IMR-90 (cell line): Measurements from ENCODE around the gene DDX4. TPM values are rescaled to one million over a fixed set of nuclear protein-coding genes. Genes with fewer than 3 reads are reported as not detected.

Experiments
- ATAC-seq: fragments of 200-7000 bp; cut with Tn5 transposase; 2 replicates; pipeline ENCODE4 v1.9.1; 2020; ENCODE audit warnings: low read depth, mild to moderate bottlenecking, moderate library complexity
- BruUV-seq: library from RNA; stranded (reverse); fragments of 400-500 nt; replicated peaks from 2 replicates; lab custom pipeline; 2021; lab: Mats Ljungman, UMichigan
- CTCF ChIA-PET: fragments of 300-600 bp; formaldehyde crosslinking; extraction: SDS; loops from one replicate; lab custom pipeline; 2021; ENCODE audit warnings: antibody characterized with exemption; lab: Yijun Ruan, JAX
- POLR2A ChIA-PET: fragments of 300-600 bp; sonication (Branson Sonifier 250); formaldehyde crosslinking; loops from one replicate; lab custom pipeline; 2022; ENCODE audit warnings: antibody characterized with exemption; ENCODE audit not compliant: unreplicated experiment; lab: Charles Lee
- DNase-seq: peaks from one replicate; pipeline ENCODE4 v3.0.0; 2013
- H2AFZ ChIP-seq: replicated peaks from 2 replicates; pipeline ENCODE3; 2013; ENCODE audit warnings: low read length, mild to moderate bottlenecking; ENCODE audit not compliant: poor library complexity
- H2AK5ac ChIP-seq: 2 replicates; pipeline ENCODE4 v1.6.1; 2013; ENCODE audit warnings: low read depth, low read length, inconsistent platforms
- H2AK9ac ChIP-seq: replicated peaks from 2 replicates; pipeline ENCODE3; 2013; ENCODE audit warnings: mild to moderate bottlenecking, low read depth, low read length, moderate library complexity; ENCODE audit not compliant: poor library complexity
- H2BK120ac ChIP-seq: 2 replicates; pipeline ENCODE4 v1.6.1; 2013; ENCODE audit warnings: low read depth, low read length, inconsistent platforms
- H2BK15ac ChIP-seq: 3 replicates; pipeline ENCODE4 v1.6.1; 2013; ENCODE audit warnings: low read depth, low read length, inconsistent platforms
- H2BK20ac ChIP-seq: 2 replicates; pipeline ENCODE4 v1.6.1; 2013; ENCODE audit warnings: low read depth, mild to moderate bottlenecking, inconsistent platforms, low read length, moderate library complexity
- H2BK5ac ChIP-seq: 2 replicates; pipeline ENCODE4 v1.6.1; 2013; ENCODE audit warnings: mild to moderate bottlenecking, low read depth, low read length, inconsistent platforms; ENCODE audit not compliant: poor library complexity, severe bottlenecking
- H3K14ac ChIP-seq: replicated peaks from 2 replicates; pipeline ENCODE4 v1.6.1; 2013; ENCODE audit warnings: low read depth, low read length, inconsistent platforms
- H3K18ac ChIP-seq: 2 replicates; pipeline ENCODE4 v1.6.1; 2013; ENCODE audit warnings: low read depth, low read length, control low read depth
- H3K23ac ChIP-seq: 2 replicates; pipeline ENCODE4 v1.6.1; 2013; ENCODE audit warnings: low read depth, low read length, inconsistent platforms
- H3K27ac ChIP-seq: 2 replicates; pipeline ENCODE4 v1.5.1; 2013; ENCODE audit warnings: mild to moderate bottlenecking, control low read depth, low read length; ENCODE audit not compliant: insufficient read depth
- H3K27me3 ChIP-seq: 2 replicates; pipeline ENCODE4 v1.6.1; 2013; ENCODE audit warnings: low read length; ENCODE audit not compliant: control insufficient read depth, insufficient read depth
- H3K36me3 ChIP-seq: 2 replicates; pipeline ENCODE4 v1.6.1; 2013; ENCODE audit warnings: low read length, mixed read lengths; ENCODE audit not compliant: control insufficient read depth, insufficient read depth
- H3K4ac ChIP-seq: 2 replicates; pipeline ENCODE4 v1.6.1; 2013; ENCODE audit warnings: low read depth, low read length, inconsistent platforms
- H3K4me1 ChIP-seq: 2 replicates; pipeline ENCODE4 v1.6.1; 2013; ENCODE audit warnings: low read length, mixed read lengths; ENCODE audit not compliant: control insufficient read depth, insufficient read depth
- H3K4me2 ChIP-seq: 2 replicates; pipeline ENCODE4 v1.6.1; 2013; ENCODE audit warnings: low read depth, mild to moderate bottlenecking, control low read depth, low read length, moderate library complexity
- H3K4me3 ChIP-seq: 2 replicates; pipeline ENCODE4 v1.5.1; 2013; ENCODE audit warnings: low read depth, mild to moderate bottlenecking, control low read depth, low read length, moderate library complexity; ENCODE audit not compliant: insufficient read depth
- H3K56ac ChIP-seq: 2 replicates; pipeline ENCODE4 v1.6.1; 2013; ENCODE audit warnings: low read length, inconsistent platforms; ENCODE audit not compliant: insufficient read depth; ENCODE audit errors: extremely low read depth
- H3K79me1 ChIP-seq, 2 experiments: 2 replicates each; pipeline ENCODE4 v1.6.1; 2013; ENCODE audit warnings: low read length in 2 of 2, inconsistent platforms in 1 of 2, low read depth in 1 of 2
- H3K9ac ChIP-seq: 2 replicates; pipeline ENCODE4 v1.6.1; 2013; ENCODE audit warnings: low read depth, low read length, control low read depth
- H3K9me1 ChIP-seq: 2 replicates; pipeline ENCODE4 v1.6.1; 2013; ENCODE audit warnings: low read length, inconsistent platforms; ENCODE audit not compliant: insufficient read depth
- H3K9me3 ChIP-seq: 2 replicates; pipeline ENCODE4 v1.6.1; 2013; ENCODE audit warnings: low read length; ENCODE audit not compliant: control insufficient read depth, insufficient read depth
- H4K20me1 ChIP-seq: 2 replicates; pipeline ENCODE4 v1.6.1; 2013; ENCODE audit warnings: low read length, inconsistent platforms; ENCODE audit not compliant: insufficient read depth
- H4K5ac ChIP-seq: 2 replicates; pipeline ENCODE4 v1.6.1; 2013; ENCODE audit warnings: mild to moderate bottlenecking, low read depth, low read length, control low read depth
- H4K8ac ChIP-seq, 2 experiments: 2 replicates each; pipeline ENCODE4 v1.6.1; 2013; ENCODE audit warnings: low read depth in 2 of 2, low read length in 2 of 2, control low read depth in 1 of 2, inconsistent platforms in 1 of 2
- H4K91ac ChIP-seq: 2 replicates; pipeline ENCODE4 v1.6.1; 2013; ENCODE audit warnings: low read depth, low read length, inconsistent platforms; ENCODE audit not compliant: insufficient read depth
- CHD1 ChIP-seq: IDR thresholded peaks from 2 replicates; pipeline ENCODE4 v1.6.1; 2012; ENCODE audit warnings: low read depth, low read length, improper control_type of control experiment
- RAD21 ChIP-seq: IDR thresholded peaks from 2 replicates; pipeline ENCODE4 v1.6.1; 2012; ENCODE audit warnings: low read length, improper control_type of control experiment
- WGBS, 2 experiments: methylation state at CpG; one replicate each; pipeline versions ENCODE4 v1.1.5 to v1.1.7; 2013; ENCODE audit warnings: missing lambda C conversion rate in 2 of 2; ENCODE audit not compliant: insufficient read length in 1 of 2; ENCODE audit errors: extremely low coverage in 2 of 2; 5-methylcytosine and 5-hydroxymethylcytosine counted together
- dilution Hi-C: fragments of 300-500 bp; cut with HindIII; formaldehyde crosslinking; loops from one replicate; pipeline ENCODE4 v1.14.3; 2018; ENCODE audit warnings: low sequenced_read_pairs; ENCODE audit not compliant: unreplicated experiment
- in situ Hi-C: fragments of 300-500 bp; cut with MboI; formaldehyde crosslinking; loops from 3 replicates; pipeline ENCODE4 v1.14.3; 2019; ENCODE audit warnings: low sequenced_read_pairs, inconsistent platforms, mixed read lengths
- intact Hi-C: fragments of 100-400 bp; cut with micrococcal nuclease; formaldehyde crosslinking; loops from 2 replicates; pipeline ENCODE4 v1.10.0; 2022
- polyA plus RNA-seq, 3 experiments: library from polyadenylated mRNA; depleted of rRNA; stranded (reverse); fragments of >200 nt; gene quantifications; 2 replicates each; pipeline ENCODE4 v1.2.3, GENCODE V29; 2012; ENCODE audit warnings: low replicate concordance in 1 of 3
- total RNA-seq: library from RNA; depleted of rRNA; stranded (reverse); fragments of >200 nt; gene quantifications from 2 replicates; pipeline ENCODE4 v1.2.3, GENCODE V29; 2012
- TF ChIP-seq, protein P1 (sequence below): fragments of 150-350 bp; IDR thresholded peaks from 2 replicates; pipeline ENCODE4 v1.6.1; 2016; ENCODE audit warnings: low read depth, mild to moderate bottlenecking, low read length, moderate library complexity, borderline replicate concordance

DDX4 gene
- total and polyA plus RNA-seq, 2 of the 4 experiments (the other 2 are of a cell fraction), result not detected

- no peak overlapping the region for H2AK9ac ChIP-seq
Measured at GRCh38 chr5:55720188-55720703, 17.6 kb upstream of the DDX4 start.

More at GRCh38 chr5:55720188-55720703, 17.6 kb upstream of the DDX4 start:
- ATAC-seq (no peak), DNase-seq (no peak)
- Histone ChIP-seq H3K79me1 (no peaks in the 10 kb centered on the region), H4K91ac (no peak overlapping the region), H3K18ac (no peak overlapping the region), H2BK15ac (no peak overlapping the region), H2BK20ac (no peak overlapping the region), H3K56ac (no peak overlapping the region), H3K27me3 (peaks cover 3% of the 10 kb centered on the region; the same call in 1 of the 2 replicates), H3K36me3 (no peaks in the 10 kb centered on the region), H4K8ac (no peak overlapping the region), H3K27ac (no peak overlapping the region), H3K4me2 (no peak overlapping the region), H3K4ac (no peak overlapping the region), H2AK5ac (no peak overlapping the region), H2BK120ac (no peak overlapping the region), H3K14ac (no peak overlapping the region), H3K9me3 (no peaks in the 10 kb centered on the region), H4K5ac (no peak overlapping the region), H2BK5ac (no peak overlapping the region), H3K4me3 (no peak overlapping the region), H3K9ac (no peak overlapping the region), H3K4me1 (no peaks in the 10 kb centered on the region), H2AFZ (no peak overlapping the region), H3K9me1 (no peaks in the 10 kb centered on the region), H3K23ac (no peak overlapping the region), H4K20me1 (no peaks in the 10 kb centered on the region)
- in situ Hi-C loops (no loop called here), dilution Hi-C loops (no loop called here), intact Hi-C loops (loop anchor here (5.0 kb wide), 1 partner anchor 47 kb away; no protein-coding TSS in a partner anchor)
- ChIA-PET CTCF (interaction anchor here (0.6 kb wide), 1 partner anchor 11 kb away, joined by 3 read pairs; no protein-coding TSS in a partner anchor), POLR2A (no interaction called here)
- no TSS peak for BruUV-seq
- no peak for TF ChIP-seq RAD21
- TF ChIP-seq CHD1, result no peak
- TF ChIP-seq, protein P1, sequence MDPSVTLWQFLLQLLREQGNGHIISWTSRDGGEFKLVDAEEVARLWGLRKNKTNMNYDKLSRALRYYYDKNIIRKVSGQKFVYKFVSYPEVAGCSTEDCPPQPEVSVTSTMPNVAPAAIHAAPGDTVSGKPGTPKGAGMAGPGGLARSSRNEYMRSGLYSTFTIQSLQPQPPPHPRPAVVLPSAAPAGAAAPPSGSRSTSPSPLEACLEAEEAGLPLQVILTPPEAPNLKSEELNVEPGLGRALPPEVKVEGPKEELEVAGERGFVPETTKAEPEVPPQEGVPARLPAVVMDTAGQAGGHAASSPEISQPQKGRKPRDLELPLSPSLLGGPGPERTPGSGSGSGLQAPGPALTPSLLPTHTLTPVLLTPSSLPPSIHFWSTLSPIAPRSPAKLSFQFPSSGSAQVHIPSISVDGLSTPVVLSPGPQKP, result no peak
- no CpG with 5 or more reads among the region's 3 CpGs for WGBS, 2 experiments
